Activated naive CD4-positive, alpha-beta T cell treated with anti-CD3 and anti-CD28 coated beads, Interleukin-2, amount 50 U/mL, for 16 hours (primary cell): ENCODE data around the gene PYHIN1.

ENCODE experiments used
- DNase-seq: peaks from one replicate; pipeline ENCODE4 v3.0.0-alpha.2; 2020

PYHIN1 gene

DNA sequence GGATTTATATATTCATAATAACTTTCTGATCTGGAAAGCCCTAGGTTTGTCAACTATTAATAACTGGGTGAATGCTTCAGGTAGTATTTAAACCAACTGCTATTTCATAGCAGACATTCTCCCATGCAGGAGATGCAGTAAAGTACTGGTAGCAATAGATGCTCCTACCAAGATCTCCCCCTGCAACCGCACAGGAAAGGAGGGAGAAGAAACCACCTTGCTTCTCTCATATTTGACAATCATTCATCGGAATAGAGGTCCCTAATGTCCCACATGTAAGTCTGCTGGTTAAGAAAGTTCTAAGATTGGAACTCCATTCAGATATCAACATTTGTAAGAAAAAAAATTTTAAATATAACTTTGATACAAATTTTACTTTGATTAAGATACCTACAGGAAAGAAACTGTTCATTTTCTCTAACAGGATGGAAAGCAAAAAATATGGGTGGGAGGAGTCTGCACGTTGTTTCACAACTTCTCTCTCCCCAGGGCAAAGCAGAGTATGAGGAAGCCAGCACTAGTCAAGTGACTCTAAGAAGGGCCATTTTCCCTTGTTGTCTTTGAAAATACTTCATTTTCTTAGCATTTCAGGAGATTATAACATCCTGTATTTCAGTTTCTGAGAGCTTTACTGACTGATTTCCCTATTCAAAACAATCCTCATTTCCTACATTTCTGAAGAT is at the start of gene PYHIN1:
Gene PYHIN1, plus strand, starts transcription at position 498 of the 683 bp plus-strand sequence. CDS start 5,359 bp downstream, outside the sequence.
- no peak for DNase-seq

GRCh38 chr1:158893654-158894053 is 37.7 kb upstream of the PYHIN1 start:
- no peak for DNase-seq

GRCh38 chr1:158898722-158899121 is 32.6 kb upstream of the PYHIN1 start:
- no peak for DNase-seq

DNA sequence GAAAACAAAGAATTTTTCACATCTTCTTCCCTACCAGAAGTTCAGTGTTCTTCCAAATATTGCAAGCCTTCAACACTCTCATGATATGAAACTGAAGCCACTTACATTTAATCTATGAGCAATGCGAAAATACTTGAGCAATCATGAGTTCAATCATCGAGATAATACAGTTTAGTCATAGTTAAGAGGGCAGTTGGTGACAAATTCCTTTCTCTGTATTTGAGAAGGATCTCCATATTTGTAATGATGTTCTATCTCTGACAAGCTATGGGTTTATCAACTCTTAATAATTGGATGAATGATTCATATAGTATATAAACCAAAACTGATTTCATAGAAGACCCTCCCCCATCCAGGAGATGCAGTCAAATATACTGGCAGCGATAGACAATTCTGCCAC is 29.7 kb upstream of the PYHIN1 start:
- no peak for DNase-seq

GRCh38 chr1:158916085-158916484 is 15.3 kb upstream of the PYHIN1 start:
- DNase-seq = no peak

DNA sequence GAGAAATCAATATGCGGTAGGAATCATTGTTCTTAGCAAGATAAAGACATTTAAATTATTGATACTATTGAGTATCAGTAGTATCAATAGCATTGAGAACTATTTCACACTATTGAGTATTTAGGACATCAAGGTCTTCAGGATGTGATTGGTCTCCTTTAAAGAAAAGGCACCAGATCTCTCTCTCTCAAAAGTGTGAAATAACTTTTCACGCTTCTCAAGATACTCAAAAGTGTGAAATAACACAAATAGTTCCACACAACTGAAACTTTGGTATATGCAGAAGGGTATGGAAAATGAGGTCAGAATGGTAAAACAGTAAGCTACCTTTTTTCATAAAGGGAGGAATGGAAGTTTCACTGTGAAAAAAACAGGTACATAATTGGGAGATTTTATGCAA is 6.7 kb upstream of the PYHIN1 start:
- DNase-seq = no peak

DNA sequence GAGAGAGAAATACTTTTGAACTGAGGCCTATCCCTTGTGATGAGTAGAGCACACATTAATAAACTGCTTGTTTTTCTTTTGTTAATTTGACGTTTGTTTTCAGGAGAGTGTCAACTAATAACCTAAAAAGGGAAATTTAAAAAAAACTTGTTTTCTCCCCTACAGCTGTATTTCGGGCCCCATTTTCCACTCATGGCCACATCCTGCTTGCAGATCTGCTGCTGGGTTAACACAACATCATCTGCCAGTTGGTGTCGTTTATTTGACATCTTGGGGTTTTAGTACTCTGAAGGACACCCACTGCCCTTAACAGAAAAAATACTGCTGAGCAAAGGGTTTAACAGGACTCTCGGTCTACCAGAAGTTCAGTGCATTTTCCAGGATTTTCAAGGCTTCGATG is 848 bp upstream of the PYHIN1 start:
- DNase-seq = no peak

GRCh38 chr1:158932171-158932570 is 819 bp downstream of the PYHIN1 start:
- DNase-seq = no peak

DNA sequence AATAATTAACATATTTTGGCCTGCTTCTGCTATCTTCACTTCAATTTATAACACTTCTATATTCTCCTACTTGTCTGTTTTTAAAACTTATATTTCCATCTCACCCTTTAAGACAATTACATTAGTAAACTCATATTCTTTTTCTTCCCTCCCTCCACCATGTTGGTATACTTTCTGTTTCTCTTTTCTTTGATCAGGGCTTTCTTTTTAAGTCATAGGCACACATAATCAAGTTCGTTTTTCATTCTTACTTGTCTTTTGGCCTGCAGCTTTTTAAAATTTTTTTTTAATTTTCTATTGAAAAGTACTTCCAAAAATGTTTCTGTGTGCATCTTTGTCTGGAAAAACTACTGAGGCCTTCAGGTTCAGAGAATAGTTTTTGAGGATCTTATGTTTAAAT is 2.3 kb downstream of the PYHIN1 start:
- no peak for DNase-seq

DNA sequence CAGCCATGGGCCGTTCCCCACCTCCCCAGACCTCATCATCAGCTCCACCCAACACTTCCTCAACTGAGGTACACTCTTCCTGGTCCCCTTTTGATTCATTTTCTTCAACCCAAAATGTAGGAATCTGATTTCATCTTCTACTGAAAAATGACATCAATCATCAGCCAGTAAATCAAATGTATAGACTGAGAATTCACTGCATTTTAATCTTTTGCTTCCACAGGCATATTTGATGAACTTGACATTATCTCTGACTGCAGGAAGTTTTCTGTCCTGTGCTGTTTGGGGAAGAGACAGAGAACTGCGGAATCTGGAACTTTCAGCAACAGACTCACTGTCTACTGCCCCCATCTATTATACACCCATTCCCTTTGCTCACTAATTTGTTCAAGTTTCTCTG is 7.8 kb downstream of the PYHIN1 start:
- no peak for DNase-seq

DNA sequence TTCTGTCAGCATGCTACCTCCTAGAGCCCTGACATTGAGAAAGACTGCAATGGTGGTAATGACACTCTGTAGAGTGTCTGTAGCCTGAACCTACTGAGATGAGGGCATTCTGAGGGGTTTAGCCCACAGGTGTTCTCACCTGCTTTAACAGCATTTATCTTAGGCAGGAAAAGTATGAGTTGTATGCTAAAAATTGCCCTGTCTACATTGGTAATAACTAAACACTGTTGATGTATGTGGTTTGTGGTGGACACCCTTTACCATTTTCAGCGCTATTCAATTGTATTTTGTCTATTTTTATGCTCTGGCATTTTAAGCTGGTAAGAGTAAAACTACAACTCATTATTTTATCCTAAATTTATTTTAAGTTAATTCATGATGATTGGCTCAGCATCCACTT is 10.0 kb downstream of the PYHIN1 start:
- no peak for DNase-seq

- no peak for DNase-seq
These were observed 11.1 kb downstream of the PYHIN1 start for GRCh38 chr1:158942490-158942889.

DNA sequence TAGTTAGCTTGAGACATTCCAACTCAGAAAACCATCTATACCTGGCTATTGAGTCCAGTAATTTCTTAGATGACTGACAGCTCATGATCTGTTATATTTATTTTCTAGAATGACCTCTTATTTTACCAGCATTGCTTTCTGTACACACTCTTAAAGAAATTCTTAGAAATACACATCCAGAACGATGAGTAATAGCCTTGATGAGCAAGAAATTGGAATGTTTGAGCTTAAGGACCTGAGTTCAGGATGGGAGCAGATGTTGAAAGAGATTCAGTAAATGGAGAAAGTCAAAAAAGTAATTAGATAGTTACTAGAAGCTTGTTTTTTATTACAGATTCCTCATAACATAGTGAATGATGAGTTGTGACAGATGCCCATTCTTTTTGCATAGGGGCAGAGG is 11.7 kb downstream of the PYHIN1 start:
- no peak for DNase-seq

DNA sequence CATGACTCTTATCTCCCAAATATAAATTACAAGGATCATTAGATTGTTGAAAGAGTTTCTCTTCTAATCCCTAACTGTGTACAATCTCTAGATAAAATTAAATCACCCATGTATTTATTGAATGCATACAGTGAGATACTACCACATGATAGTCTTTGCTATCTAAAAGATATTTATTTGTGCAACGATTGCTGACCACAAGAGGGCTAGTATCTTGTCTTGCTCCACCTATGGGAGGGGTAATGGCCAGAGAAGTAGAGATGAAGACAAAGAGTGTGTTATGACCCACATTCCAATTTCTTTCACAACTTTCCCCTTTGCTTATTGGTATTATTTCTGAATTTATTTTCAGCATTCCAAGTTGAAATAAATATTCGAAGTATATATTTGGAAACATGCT is 13.7 kb downstream of the PYHIN1 start:
- no peak for DNase-seq

- DNase-seq = no peak
These were observed 15.4 kb downstream of the PYHIN1 start for GRCh38 chr1:158946785-158947184.

DNA sequence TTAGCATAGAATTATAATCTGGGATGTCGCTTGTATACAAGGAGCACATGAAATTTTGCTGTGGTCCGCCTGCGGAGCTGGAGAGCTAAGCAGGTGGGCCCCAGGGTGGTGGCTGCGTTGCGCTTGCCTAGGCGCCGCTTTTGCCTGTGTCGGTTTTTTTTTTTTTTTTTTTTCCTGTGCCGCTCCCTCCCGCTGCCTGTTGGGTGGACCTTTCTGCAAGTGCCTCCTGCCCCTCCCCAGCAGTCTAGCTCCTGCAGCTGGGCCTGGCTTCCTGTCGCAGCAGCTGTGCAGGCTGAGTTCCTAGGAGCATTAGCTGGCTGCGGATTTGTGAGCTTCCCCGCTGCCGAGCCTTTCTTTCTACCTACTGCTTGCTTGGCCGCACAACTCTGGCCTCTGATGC is 20.6 kb downstream of the PYHIN1 start:
- no peak for DNase-seq

DNA sequence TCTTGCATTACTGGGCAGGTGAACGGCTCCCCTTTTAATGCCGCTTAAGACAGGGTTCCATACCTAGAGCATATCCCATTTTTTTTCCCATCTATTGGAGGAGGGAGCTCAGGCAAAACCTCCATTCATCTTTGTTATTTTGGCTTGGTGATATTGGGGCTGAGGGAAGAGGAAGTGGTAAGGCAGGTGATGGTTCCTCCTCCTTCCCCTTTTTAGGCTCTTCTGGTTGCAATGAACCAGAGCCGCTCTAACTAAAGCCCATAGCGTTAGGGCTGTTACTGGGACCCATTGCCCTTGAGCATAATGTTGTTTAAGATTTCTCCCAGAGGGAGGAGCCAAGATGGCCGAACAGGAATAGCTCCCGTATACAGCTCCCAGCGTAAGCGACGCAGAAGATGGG is 21.1 kb downstream of the PYHIN1 start:
- DNase-seq = no peak

GRCh38 chr1:158961178-158961577 is 29.8 kb downstream of the PYHIN1 start:
- DNase-seq = no peak

GRCh38 chr1:158962983-158963382 is 31.6 kb downstream of the PYHIN1 start:
- DNase-seq = no peak

GRCh38 chr1:158969166-158969565 is 37.8 kb downstream of the PYHIN1 start:
- no peak for DNase-seq

GRCh38 chr1:158969855-158970254 is 38.5 kb downstream of the PYHIN1 start:
- DNase-seq = no peak

GRCh38 chr1:158972841-158973240 is 41.5 kb downstream of the PYHIN1 start:
- no peak for DNase-seq

GRCh38 chr1:158976219-158976618 is 44.9 kb downstream of the PYHIN1 start:
- DNase-seq = no peak

DNA sequence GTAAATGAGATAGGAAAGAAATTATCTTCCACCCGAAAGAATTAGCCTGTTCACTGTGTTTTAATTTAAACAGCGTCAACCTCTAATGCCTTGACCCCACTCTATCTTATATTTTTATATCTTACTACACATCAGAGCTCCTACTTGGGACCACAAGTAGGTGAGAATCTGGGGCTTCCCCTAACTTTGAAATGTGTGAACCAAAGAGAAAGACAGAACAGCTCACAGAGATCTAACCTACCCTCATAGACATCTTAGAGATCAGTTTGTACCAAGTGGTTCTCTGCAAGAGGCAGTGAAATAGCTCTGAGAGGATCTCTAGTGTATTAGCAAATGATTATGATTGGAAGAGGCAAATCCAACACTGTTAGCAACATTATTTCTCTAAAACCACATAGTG is 47.4 kb downstream of the PYHIN1 start:
- no peak for DNase-seq

GRCh38 chr1:158979229-158979628 is 47.9 kb downstream of the PYHIN1 start:
- no peak for DNase-seq

DNA sequence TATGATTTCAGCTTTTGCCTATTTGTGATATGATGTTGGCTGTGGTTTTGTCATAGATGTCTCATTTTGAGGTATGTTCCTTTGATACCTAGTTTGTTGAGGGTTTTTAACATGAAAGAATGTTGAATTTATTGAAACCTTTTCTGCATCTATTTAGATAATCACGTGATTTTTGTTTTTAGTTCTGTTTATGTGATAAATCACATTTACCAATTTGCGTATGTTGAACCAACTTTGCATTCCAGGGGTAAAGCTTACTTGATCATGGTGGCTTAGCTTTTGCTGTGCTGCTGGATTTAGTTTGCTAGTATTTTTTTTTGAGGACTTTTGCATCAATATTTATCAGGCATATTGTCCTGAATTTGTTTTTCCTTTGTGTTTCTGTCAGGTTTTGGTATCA is 51.9 kb downstream of the PYHIN1 start:
- DNase-seq = no peak
